Mesothelial cell of epicardium (in vitro differentiated cells): ENCODE results near the gene AUTS2. TPM values are rescaled to one million over a fixed set of nuclear protein-coding genes. Genes with fewer than 3 reads are reported as not detected.

ENCODE experiments used
- DNase-seq, 2 experiments: peaks; one replicate each; pipeline ENCODE4 v3.0.0; 2021; ENCODE audit warnings: low spot score in 2 of 2; ENCODE audit not compliant: unreplicated experiment in 2 of 2
- H3K27ac Mint-ChIP-seq: 2 replicates; pipeline ENCODE4 v1.8.0; 2021; ENCODE audit warnings: mixed read lengths
- H3K27me3 Mint-ChIP-seq: 2 replicates; pipeline ENCODE4 v1.8.0; 2021; ENCODE audit warnings: low read depth, mixed read lengths
- H3K36me3 Mint-ChIP-seq: 2 replicates; pipeline ENCODE4 v1.8.0; 2021; ENCODE audit warnings: mixed read lengths
- H3K4me1 Mint-ChIP-seq: 2 replicates; pipeline ENCODE4 v1.8.0; 2021; ENCODE audit warnings: mixed read lengths
- H3K4me3 Mint-ChIP-seq: 2 replicates; pipeline ENCODE4 v1.8.0; 2021; ENCODE audit warnings: mild to moderate bottlenecking, moderate library complexity, mixed read lengths
- H3K9me3 Mint-ChIP-seq: 2 replicates; pipeline ENCODE4 v1.8.0; 2021; ENCODE audit warnings: mixed read lengths
- total RNA-seq: library from RNA; stranded (reverse); gene quantifications from 3 replicates; pipeline ENCODE4 v1.2.1, GENCODE V29; 2021
- TF ChIP-seq, protein P1 (sequence below): fragments of 200-600 bp; sonication (generic); IDR thresholded peaks from one replicate; pipeline ENCODE4 v1.5.0; 2021; ENCODE audit warnings: antibody characterized with exemption; ENCODE audit not compliant: unreplicated experiment

The AUTS2 gene
- total RNA-seq, 1 donor from 2014 or later: 135 TPM

DNA sequence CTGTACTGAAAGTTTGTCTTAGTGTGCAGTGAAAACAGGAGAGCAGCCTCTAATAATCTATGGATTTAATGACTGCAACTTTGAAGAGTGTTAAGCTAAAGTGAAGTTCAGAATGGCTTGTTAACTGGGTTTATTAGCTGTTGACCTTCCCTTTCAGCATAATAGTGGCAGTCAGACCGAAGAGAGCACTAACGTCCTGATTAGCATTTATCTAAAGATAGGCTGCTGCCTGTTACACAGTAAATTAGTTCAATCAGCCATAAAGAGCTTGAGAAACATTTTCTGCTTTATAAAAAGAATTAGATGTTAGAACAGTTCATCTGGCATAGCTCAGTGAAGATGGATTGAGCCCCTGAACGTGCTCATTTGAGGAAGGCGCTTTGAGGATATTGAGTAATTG is 433.0 kb downstream of the AUTS2 start:
- peaks cover 26% of the 10 kb centered on the region for H3K4me1 Mint-ChIP-seq
- H3K9me3 Mint-ChIP-seq: no peaks in the 10 kb centered on the region
- H3K27ac Mint-ChIP-seq: no peak overlapping the region
- no peak overlapping the region for H3K4me3 Mint-ChIP-seq
- DNase-seq: no peak
- H3K36me3 Mint-ChIP-seq: no peaks in the 10 kb centered on the region
- TF ChIP-seq, protein P1, sequence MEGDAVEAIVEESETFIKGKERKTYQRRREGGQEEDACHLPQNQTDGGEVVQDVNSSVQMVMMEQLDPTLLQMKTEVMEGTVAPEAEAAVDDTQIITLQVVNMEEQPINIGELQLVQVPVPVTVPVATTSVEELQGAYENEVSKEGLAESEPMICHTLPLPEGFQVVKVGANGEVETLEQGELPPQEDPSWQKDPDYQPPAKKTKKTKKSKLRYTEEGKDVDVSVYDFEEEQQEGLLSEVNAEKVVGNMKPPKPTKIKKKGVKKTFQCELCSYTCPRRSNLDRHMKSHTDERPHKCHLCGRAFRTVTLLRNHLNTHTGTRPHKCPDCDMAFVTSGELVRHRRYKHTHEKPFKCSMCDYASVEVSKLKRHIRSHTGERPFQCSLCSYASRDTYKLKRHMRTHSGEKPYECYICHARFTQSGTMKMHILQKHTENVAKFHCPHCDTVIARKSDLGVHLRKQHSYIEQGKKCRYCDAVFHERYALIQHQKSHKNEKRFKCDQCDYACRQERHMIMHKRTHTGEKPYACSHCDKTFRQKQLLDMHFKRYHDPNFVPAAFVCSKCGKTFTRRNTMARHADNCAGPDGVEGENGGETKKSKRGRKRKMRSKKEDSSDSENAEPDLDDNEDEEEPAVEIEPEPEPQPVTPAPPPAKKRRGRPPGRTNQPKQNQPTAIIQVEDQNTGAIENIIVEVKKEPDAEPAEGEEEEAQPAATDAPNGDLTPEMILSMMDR: no peak
- no peaks in the 10 kb centered on the region for H3K27me3 Mint-ChIP-seq

DNA sequence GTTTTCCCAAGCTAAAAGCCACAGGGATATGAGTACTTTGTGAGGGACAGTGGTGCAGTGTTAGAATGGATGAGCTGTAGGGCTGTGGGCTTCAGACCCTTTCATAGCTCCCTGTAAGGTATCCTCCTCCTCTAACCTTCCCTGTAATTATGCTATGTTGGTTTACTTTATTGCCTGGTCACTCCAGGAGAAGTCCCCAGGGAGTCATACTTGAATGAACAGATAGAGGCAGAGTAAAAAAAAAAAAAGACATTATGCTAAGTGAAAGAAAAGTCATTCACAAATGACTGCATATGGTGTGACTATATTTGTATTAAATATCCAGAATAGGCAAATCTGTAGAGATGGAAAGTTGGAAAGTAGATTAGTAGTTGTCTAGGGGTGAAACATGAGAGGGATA is 434.4 kb downstream of the AUTS2 start:
- Mint-ChIP-seq H3K27me3 (no peaks in the 10 kb centered on the region), H3K36me3 (no peaks in the 10 kb centered on the region), H3K27ac (no peak overlapping the region), H3K9me3 (no peaks in the 10 kb centered on the region), H3K4me1 (peaks cover 26% of the 10 kb centered on the region), H3K4me3 (no peak overlapping the region)
- DNase-seq: no peak
- TF ChIP-seq, protein P1: no peak

DNA sequence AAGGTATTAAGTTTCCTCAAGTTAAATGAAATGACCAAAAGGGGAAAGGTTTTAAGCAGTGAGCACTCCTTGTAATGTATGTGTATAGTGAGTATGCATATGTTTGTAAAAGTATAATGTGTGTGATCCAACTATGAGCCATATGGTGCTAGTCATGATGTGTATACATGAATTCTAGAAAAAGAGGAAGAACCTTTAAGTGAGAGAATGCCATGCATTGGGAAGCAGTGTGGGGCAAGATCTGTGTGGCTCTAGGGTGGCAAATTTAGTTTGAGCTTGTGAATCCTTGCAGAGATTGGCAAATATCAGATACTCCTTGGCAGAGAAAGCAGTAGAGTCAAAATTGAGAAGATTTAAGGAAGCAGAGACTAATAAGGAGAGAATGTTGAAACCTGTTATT is 435.0 kb downstream of the AUTS2 start:
- Mint-ChIP-seq H3K27ac (no peak overlapping the region), H3K27me3 (no peaks in the 10 kb centered on the region)

DNA sequence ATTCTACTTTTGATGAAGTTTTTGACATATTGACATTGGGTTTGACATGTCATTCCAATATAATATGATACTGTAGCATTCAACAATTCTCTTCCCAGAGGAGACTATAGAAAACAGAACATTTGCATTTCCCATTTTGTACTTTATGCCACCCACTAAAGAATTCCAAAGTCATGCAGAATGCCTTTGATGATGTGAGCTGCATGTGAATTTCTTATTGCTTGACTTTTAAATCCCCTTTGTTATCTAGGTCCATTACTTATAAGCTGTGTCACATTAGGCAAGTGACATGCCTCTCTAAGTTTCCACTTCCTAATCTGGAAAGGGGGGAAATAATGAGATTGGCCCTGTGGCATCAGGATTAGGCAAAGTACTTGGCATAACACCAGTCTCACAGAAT is 436.7 kb downstream of the AUTS2 start:
- Mint-ChIP-seq H3K4me1 (peaks cover 18% of the 10 kb centered on the region), H3K36me3 (no peaks in the 10 kb centered on the region), H3K27ac (no peak overlapping the region), H3K27me3 (no peaks in the 10 kb centered on the region), H3K4me3 (no peak overlapping the region), H3K9me3 (no peaks in the 10 kb centered on the region)
- DNase-seq: no peak
- TF ChIP-seq, protein P1: no peak

More for the DNA sequence above, 435.0 kb downstream of the AUTS2 start:
- H3K36me3 Mint-ChIP-seq: no peaks in the 10 kb centered on the region
- TF ChIP-seq, protein P1: no peak
- no peak overlapping the region for H3K4me3 Mint-ChIP-seq
- H3K4me1 Mint-ChIP-seq: peaks cover 21% of the 10 kb centered on the region
- H3K9me3 Mint-ChIP-seq: no peaks in the 10 kb centered on the region
- no peak for DNase-seq

DNA sequence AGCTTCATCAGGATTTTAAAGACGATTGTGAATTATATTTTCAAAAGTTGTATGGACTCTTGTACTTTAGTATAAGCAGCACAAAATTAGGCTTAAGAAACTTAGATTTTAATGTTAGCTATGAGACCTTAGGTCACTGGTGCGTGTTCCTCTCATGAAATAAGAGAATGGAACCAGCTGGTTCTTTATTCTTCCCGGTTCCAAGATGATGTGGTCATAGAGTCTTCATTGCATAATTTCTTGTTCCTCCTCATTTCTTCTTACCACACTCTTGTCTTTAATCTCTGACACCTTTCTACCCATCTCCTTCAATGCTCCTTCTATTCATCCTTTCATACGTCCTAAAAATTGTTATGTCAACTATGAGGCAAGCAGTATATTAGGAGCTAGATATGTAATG is 437.2 kb downstream of the AUTS2 start:
- peaks cover 21% of the 10 kb centered on the region for H3K4me1 Mint-ChIP-seq
- H3K9me3 Mint-ChIP-seq: no peaks in the 10 kb centered on the region
- TF ChIP-seq, protein P1: no peak
- no peak overlapping the region for H3K27ac Mint-ChIP-seq
- no peaks in the 10 kb centered on the region for H3K36me3 Mint-ChIP-seq
- no peaks in the 10 kb centered on the region for H3K27me3 Mint-ChIP-seq
- no peak for DNase-seq
- H3K4me3 Mint-ChIP-seq: no peak overlapping the region

DNA sequence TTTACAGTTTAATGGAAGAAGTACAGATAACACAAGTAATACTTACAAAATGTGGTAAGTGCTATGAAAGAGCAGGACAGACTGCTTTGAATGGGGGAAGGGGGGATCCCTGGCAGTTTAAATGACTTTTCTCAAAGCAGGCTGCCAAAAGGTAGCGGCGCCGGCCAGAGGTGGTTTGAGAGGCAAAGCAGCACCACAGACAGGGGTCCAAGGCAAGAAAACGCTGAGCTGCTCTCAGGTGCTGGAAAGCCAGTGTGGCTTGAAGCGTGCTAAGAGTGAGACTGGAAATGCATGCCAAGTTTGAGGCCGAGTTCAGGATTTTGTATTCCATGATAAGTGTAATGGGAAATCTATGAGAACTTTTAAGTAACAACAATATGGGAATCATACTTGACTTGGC is 437.7 kb downstream of the AUTS2 start:
- TF ChIP-seq, protein P1: no peak
- Mint-ChIP-seq H3K4me1 (peaks cover 25% of the 10 kb centered on the region), H3K27ac (no peak overlapping the region), H3K36me3 (no peaks in the 10 kb centered on the region), H3K9me3 (no peaks in the 10 kb centered on the region), H3K27me3 (no peaks in the 10 kb centered on the region), H3K4me3 (no peak overlapping the region)
- DNase-seq: no peak
